ENCODE results near the gene CDC42EP3.

Gene CDC42EP3

GRCh38 chr2:37658682-37659081 lies 12.8 kb downstream of the CDC42EP3 start:
- DNase-seq (ENCODE audit: low read depth) = no peak
- H3K4me3 ChIP-seq (ENCODE audit: low read length) = no peak overlapping the region
- no peak for TF ChIP-seq CTCF (IDR thresholded peaks at IDR 0.05; ENCODE audit: insufficient read depth, low read depth, low read length, missing control alignments)

GRCh38 chr2:37657471-37657870 lies 14.0 kb downstream of the CDC42EP3 start:
- no peak for DNase-seq (ENCODE audit: low read depth)
- H3K4me3 ChIP-seq (ENCODE audit: low read length) = no peak overlapping the region
- TF ChIP-seq CTCF (IDR thresholded peaks at IDR 0.05; ENCODE audit: insufficient read depth, low read depth, low read length, missing control alignments) = peak; percentile 1

- no peak overlapping the region for H3K4me3 ChIP-seq (ENCODE audit: low read length)
- no peak for TF ChIP-seq CTCF (IDR thresholded peaks at IDR 0.05; ENCODE audit: insufficient read depth, low read depth, low read length, missing control alignments)
- no peak for DNase-seq (ENCODE audit: low read depth)
These were observed 14.7 kb downstream of the CDC42EP3 start for GRCh38 chr2:37656512-37657423.

- DNase-seq (ENCODE audit: low read depth) = peak; percentile 78
- TF ChIP-seq CTCF (IDR thresholded peaks at IDR 0.05; ENCODE audit: insufficient read depth, low read depth, low read length, missing control alignments) = no peak
- no peak overlapping the region for H3K4me3 ChIP-seq (ENCODE audit: low read length)
These were observed 16.3 kb downstream of the CDC42EP3 start for GRCh38 chr2:37654932-37655841.

GRCh38 chr2:37654419-37654818 lies 17.0 kb downstream of the CDC42EP3 start:
- DNase-seq (ENCODE audit: low read depth) = no peak
- TF ChIP-seq CTCF (IDR thresholded peaks at IDR 0.05; ENCODE audit: insufficient read depth, low read depth, low read length, missing control alignments) = no peak
- H3K4me3 ChIP-seq (ENCODE audit: low read length) = no peak overlapping the region

- TF ChIP-seq CTCF (IDR thresholded peaks at IDR 0.05; ENCODE audit: insufficient read depth, low read depth, low read length, missing control alignments) = no peak
- no peak overlapping the region for H3K4me3 ChIP-seq (ENCODE audit: low read length)
- peak; percentile 85 for DNase-seq (ENCODE audit: low read depth)
These were observed 17.6 kb downstream of the CDC42EP3 start for GRCh38 chr2:37653805-37654378.

Data from epithelial cell of esophagus (primary cell).